H1 (cell line): ENCODE results near the gene KRTAP12-4. TPM values are rescaled to one million over a fixed set of nuclear protein-coding genes. Genes with fewer than 3 reads are reported as not detected.

Experiments
- CTCF ChIA-PET: fragments of 300-600 bp; sonication (Branson Sonifier 250); formaldehyde crosslinking; loops from one replicate; lab custom pipeline; 2021; ENCODE audit not compliant: partially characterized antibody; lab: Charles Lee
- POLR2A ChIA-PET: fragments of 300-600 bp; sonication (Branson Sonifier 250); formaldehyde crosslinking; loops from one replicate; lab custom pipeline; 2021; ENCODE audit warnings: inconsistent platforms; ENCODE audit not compliant: partially characterized antibody; lab: Charles Lee
- DNase-seq, 2 experiments: peaks; one replicate each; pipeline versions ENCODE4 v3.0.0 to v3.0.0-alpha.2; 2010 to 2022; ENCODE audit warnings: low spot score in 2 of 2, low read depth in 1 of 2, mixed read lengths in 1 of 2
- FAIRE-seq: peaks from 2 replicates; lab custom pipeline; 2011; peaks lifted over from hg19 to GRCh38; lab: Jason Lieb, UNC
- H2AFZ ChIP-seq: 2 replicates; pipeline ENCODE4 v1.8.1; 2012; ENCODE audit warnings: low read length, inconsistent platforms
- H2AK5ac ChIP-seq: 2 replicates; pipeline ENCODE4 v1.6.1; 2013; ENCODE audit warnings: low read depth, low read length
- H2BK120ac ChIP-seq: replicated peaks from 2 replicates; pipeline ENCODE3; 2013; ENCODE audit warnings: low read depth, low read length, inconsistent platforms
- H2BK12ac ChIP-seq: 2 replicates; pipeline ENCODE4 v1.6.1; 2013; ENCODE audit warnings: low read depth, low read length
- H2BK15ac ChIP-seq: 2 replicates; pipeline ENCODE4 v1.6.1; 2013; ENCODE audit warnings: low read length
- H2BK20ac ChIP-seq: 2 replicates; pipeline ENCODE4 v1.6.1; 2013; ENCODE audit warnings: low read length
- H2BK5ac ChIP-seq: 2 replicates; pipeline ENCODE4 v1.6.1; 2013; ENCODE audit warnings: low read depth, low read length
- H3K14ac ChIP-seq: 2 replicates; pipeline ENCODE4 v1.6.1; 2013; ENCODE audit warnings: inconsistent platforms; ENCODE audit not compliant: insufficient read length
- H3K18ac ChIP-seq: 2 replicates; pipeline ENCODE4 v1.6.1; 2013; ENCODE audit warnings: low read length; ENCODE audit errors: extremely low read depth
- H3K23ac ChIP-seq: 2 replicates; pipeline ENCODE4 v1.6.1; 2013; ENCODE audit warnings: inconsistent platforms; ENCODE audit not compliant: insufficient read length
- H3K23me2 ChIP-seq: 2 replicates; pipeline ENCODE4 v1.6.1; 2013; ENCODE audit warnings: low read depth, low read length
- H3K27ac ChIP-seq: 2 replicates; pipeline ENCODE4 v1.6.1; 2011; ENCODE audit warnings: low read depth, low read length, inconsistent platforms
- H3K27me3 ChIP-seq, 4 experiments: replicated peaks in 1 of 4; 1 replicate in 1 of 4; 2 replicates in 3 of 4; pipeline versions ENCODE4 v1.6.1 to v1.8.1; 2011 to 2013; ENCODE audit warnings: low read length in 3 of 4, mild to moderate bottlenecking in 3 of 4, inconsistent platforms in 2 of 4, mixed read lengths in 2 of 4, moderate library complexity in 1 of 4; ENCODE audit not compliant: control insufficient read depth in 3 of 4, insufficient read depth in 3 of 4; ENCODE audit errors: extremely low read depth in 1 of 4
- H3K36me3 ChIP-seq, 4 experiments: 2 replicates each; pipeline versions ENCODE4 v1.6.1 to v1.8.1; 2011 to 2013; ENCODE audit warnings: mild to moderate bottlenecking in 4 of 4, low read length in 3 of 4, moderate library complexity in 2 of 4, control low read depth in 1 of 4, inconsistent platforms in 1 of 4; ENCODE audit not compliant: insufficient read depth in 4 of 4, control insufficient read depth in 2 of 4
- H3K4ac ChIP-seq: replicated peaks from 2 replicates; pipeline ENCODE3; 2013; ENCODE audit warnings: low read length, low read depth, mixed read lengths, inconsistent platforms; ENCODE audit not compliant: insufficient read length
- H3K4me1 ChIP-seq, 4 experiments: replicated peaks in 1 of 4; 1 replicate in 1 of 4; 2 replicates in 3 of 4; pipeline versions ENCODE4 v1.6.1 to v1.8.1; 2011 to 2013; ENCODE audit warnings: low read length in 3 of 4, inconsistent platforms in 2 of 4, mixed read lengths in 1 of 4; ENCODE audit not compliant: insufficient read depth in 4 of 4, control insufficient read depth in 3 of 4
- H3K4me2 ChIP-seq, 2 experiments: 2 replicates each; pipeline versions ENCODE4 v1.6.1 to v1.8.1; 2011 to 2013; ENCODE audit warnings: low read depth in 2 of 2, low read length in 2 of 2, control low read depth in 1 of 2, inconsistent platforms in 1 of 2, mild to moderate bottlenecking in 1 of 2; ENCODE audit not compliant: insufficient read depth in 1 of 2
- H3K4me3 ChIP-seq, 4 experiments: fragments of 200-600, 300-600 bp in 1 of 4; sonication (generic), shearing (Covaris generic), sonication (Bioruptor Twin) in 1 of 4; 2 replicates each; pipeline versions ENCODE4 v1.5.1 to v1.8.1; 2011 to 2016; ENCODE audit warnings: low read length in 4 of 4, low read depth in 3 of 4, control low read depth in 2 of 4, inconsistent platforms in 2 of 4, mild to moderate bottlenecking in 2 of 4, mixed read lengths in 1 of 4, moderate library complexity in 1 of 4; ENCODE audit not compliant: insufficient read depth in 2 of 4; ENCODE audit errors: extremely low read depth in 1 of 4
- H3K56ac ChIP-seq: replicated peaks from 2 replicates; pipeline ENCODE3; 2013; ENCODE audit warnings: low read depth, mild to moderate bottlenecking, mixed read lengths, low read length, inconsistent platforms; ENCODE audit not compliant: insufficient read length
- H3K79me1 ChIP-seq: 2 replicates; pipeline ENCODE4 v1.6.1; 2013; ENCODE audit warnings: low read depth, low read length, control low read depth
- H3K79me2 ChIP-seq, 2 experiments: 2 replicates each; pipeline versions ENCODE4 v1.6.1 to v1.8.1; 2012 to 2013; ENCODE audit warnings: low read length in 2 of 2, mild to moderate bottlenecking in 2 of 2, inconsistent platforms in 1 of 2; ENCODE audit not compliant: insufficient read depth in 2 of 2, control insufficient read depth in 1 of 2
- H3K9ac ChIP-seq, 4 experiments: replicated peaks in 1 of 4; 1 replicate in 1 of 4; 2 replicates in 3 of 4; pipeline versions ENCODE4 v1.6.1 to v1.8.1; 2011 to 2013; ENCODE audit warnings: low read depth in 3 of 4, low read length in 3 of 4, control low read depth in 2 of 4, mild to moderate bottlenecking in 2 of 4, moderate library complexity in 2 of 4, inconsistent platforms in 1 of 4; ENCODE audit errors: extremely low read depth in 1 of 4
- H3K9me3 ChIP-seq, 2 experiments: 2 replicates each; pipeline versions ENCODE4 v1.6.1 to v1.8.1; 2012 to 2013; ENCODE audit warnings: mild to moderate bottlenecking in 2 of 2, moderate library complexity in 2 of 2, control low read depth in 1 of 2, inconsistent platforms in 1 of 2, low read depth in 1 of 2, low read length in 1 of 2, mixed read lengths in 1 of 2; ENCODE audit not compliant: insufficient read depth in 2 of 2
- H4K20me1 ChIP-seq, 2 experiments: replicated peaks in 1 of 2; 2 replicates each; pipeline versions ENCODE3 to v1.8.1; 2011 to 2013; ENCODE audit warnings: inconsistent platforms in 2 of 2, low read length in 2 of 2, mild to moderate bottlenecking in 1 of 2; ENCODE audit not compliant: insufficient read depth in 2 of 2, control insufficient read depth in 1 of 2
- H4K5ac ChIP-seq: 2 replicates; pipeline ENCODE4 v1.6.1; 2013; ENCODE audit warnings: low read length, low read depth, mixed read lengths, inconsistent platforms; ENCODE audit not compliant: insufficient read length
- H4K8ac ChIP-seq: 2 replicates; pipeline ENCODE4 v1.8.0; 2013; ENCODE audit warnings: mild to moderate bottlenecking, moderate library complexity, low read length, inconsistent platforms; ENCODE audit not compliant: insufficient read depth; ENCODE audit errors: extremely low read depth
- H4K91ac ChIP-seq: replicated peaks from 2 replicates; pipeline ENCODE3; 2013; ENCODE audit warnings: low read length, mixed read lengths, inconsistent platforms; ENCODE audit not compliant: insufficient read length
- CREB1 ChIP-seq: IDR thresholded peaks from 2 replicates; pipeline ENCODE4 v1.6.1; 2012; ENCODE audit warnings: inconsistent platforms
- EGR1 ChIP-seq: IDR thresholded peaks from 2 replicates; pipeline ENCODE4 v1.6.1; 2011; ENCODE audit warnings: low read depth, low read length, borderline replicate concordance
- EP300 ChIP-seq, 2 experiments: IDR thresholded peaks; 1 replicate in 1 of 2; 2 replicates in 1 of 2; pipeline ENCODE4 v1.6.1; 2011 to 2012; ENCODE audit warnings: low read depth in 2 of 2, low read length in 2 of 2, mild to moderate bottlenecking in 2 of 2, borderline replicate concordance in 1 of 2, inconsistent platforms in 1 of 2, moderate library complexity in 1 of 2
- EZH2 ChIP-seq: fragments of 200-600 bp; sonication (generic); IDR thresholded peaks from 2 replicates; pipeline ENCODE4 v1.7.1; 2012; ENCODE audit warnings: low read depth, mild to moderate bottlenecking, moderate library complexity, low read length, inconsistent platforms; ENCODE audit not compliant: severe bottlenecking
- GABPA ChIP-seq: IDR thresholded peaks from 2 replicates; pipeline ENCODE4 v1.6.1; 2011; ENCODE audit warnings: mild to moderate bottlenecking, low read length, moderate library complexity, borderline replicate concordance; ENCODE audit not compliant: insufficient read depth
- GTF2F1 ChIP-seq: IDR thresholded peaks from 2 replicates; pipeline ENCODE4 v1.6.1; 2012; ENCODE audit warnings: low read depth, low read length, improper control_type of control experiment, borderline replicate concordance
- NRF1 ChIP-seq: IDR thresholded peaks from 2 replicates; pipeline ENCODE4 v1.6.1; 2011; ENCODE audit warnings: mild to moderate bottlenecking, low read depth, low read length, improper control_type of control experiment
- PHF8 ChIP-seq: fragments of 200-600 bp; sonication (generic); conservative IDR thresholded peaks from 2 replicates; pipeline ENCODE4 v1.7.1; 2012; ENCODE audit warnings: low read depth, mild to moderate bottlenecking, inconsistent platforms, low read length, moderate library complexity
- POLR2A ChIP-seq, 2 experiments: IDR thresholded peaks; 1 replicate in 1 of 2; 2 replicates in 1 of 2; pipeline ENCODE4 v1.6.1; 2011; ENCODE audit warnings: low read depth in 2 of 2, low read length in 2 of 2, mild to moderate bottlenecking in 2 of 2; ENCODE audit errors: control extremely low read depth in 1 of 2
- SRF ChIP-seq: IDR thresholded peaks from 2 replicates; pipeline ENCODE4 v1.6.1; 2011; ENCODE audit warnings: mild to moderate bottlenecking, low read depth, low read length, moderate library complexity
- TCF12 ChIP-seq: IDR thresholded peaks from 2 replicates; pipeline ENCODE4 v1.6.1; 2011; ENCODE audit warnings: low read depth, mild to moderate bottlenecking, low read length
- WGBS, 2 experiments: shearing (Covaris generic) in 1 of 2; methylation state at CpG; one replicate each; pipeline versions ENCODE4 v1.1.6 to v1.1.7; 2013 to 2015; ENCODE audit warnings: low lambda C conversion rate in 2 of 2, mixed read lengths in 2 of 2, inconsistent platforms in 1 of 2, low coverage in 1 of 2, missing lambda C conversion rate in 1 of 2; ENCODE audit not compliant: insufficient replicate concordance in 2 of 2, insufficient coverage in 1 of 2, insufficient read length in 1 of 2; ENCODE audit errors: extremely low coverage in 1 of 2, missing lambda C conversion rate in 1 of 2; 5-methylcytosine and 5-hydroxymethylcytosine counted together
- polyA plus RNA-seq, 7 experiments: library from polyadenylated mRNA; depleted of rRNA in 3 of 7; stranded (reverse) in 5 of 7; unstranded in 2 of 7; fragments of >200 nt in 5 of 7; fragments of 200-250 nt in 2 of 7; gene quantifications; 1 replicate in 5 of 7; 2 replicates in 1 of 7; 4 replicates in 1 of 7; pipeline versions ENCODE4 v1.2.1 to v1.2.3, GENCODE V29; 2011 to 2013; ENCODE audit warnings: missing spikeins in 2 of 7, mixed read lengths in 2 of 7
- total RNA-seq: library from RNA; stranded (reverse); fragmentation: NEBNext Ultra II Directional; extraction: Animal tissue kit (Norgen Biotek cat#: 25700); gene quantifications from 2 replicates; pipeline ENCODE4 v1.2.1, GENCODE V29; 2021
- TF ChIP-seq, protein P1 (sequence below): IDR thresholded peaks from 2 replicates; pipeline ENCODE4 v1.6.1; 2012; ENCODE audit warnings: inconsistent platforms

The KRTAP12-4 gene
- total and polyA plus RNA-seq, 2 of the 8 experiments (the other 6 are each of a cell fraction or from before 2014, with no cell fraction given), result not detected

GRCh38 chr21:44615911-44616590 lies 38.4 kb downstream of the KRTAP12-4 start:
- Histone ChIP-seq H3K27me3 (no peaks in the 10 kb centered on the region), H3K9ac (no peak overlapping the region), H3K14ac (no peak overlapping the region), H3K56ac (no peak overlapping the region), H4K91ac (peak overlapping the region; percentile 69), H2BK5ac (peak overlapping the region; percentile 60; the same call in 1 of the 2 replicates), H3K36me3 (no peaks in the 10 kb centered on the region), H2BK12ac (peak overlapping the region; percentile 84; the same call in 1 of the 2 replicates), H2AK5ac (no peak overlapping the region), H4K20me1 (peaks cover 0 to 1% of the 10 kb centered on the region in 2 experiments), H3K23ac (no peak overlapping the region), H3K79me1 (no peaks in the 10 kb centered on the region; the same call in 1 of the 2 replicates), H3K27ac (no peak overlapping the region), H3K4me3 (no peak overlapping the region), H3K23me2 (no peaks in the 10 kb centered on the region), H4K8ac (peak overlapping the region; percentile 48), H2BK120ac (no peak overlapping the region), H2AFZ (no peak overlapping the region), H2BK20ac (peak overlapping the region; percentile 66; the same call in 1 of the 2 replicates), H3K79me2 (no peaks in the 10 kb centered on the region), H3K4ac (peak overlapping the region; percentile 76), H3K4me2 (no peak overlapping the region), H2BK15ac (peak overlapping the region; percentile 88; the same call in 1 of the 2 replicates), H3K18ac (peak overlapping the region; percentile 32; the same call in 1 of the 2 replicates), H3K4me1 (peaks cover 0 to 6% (median 2%) of the 10 kb centered on the region in 4 experiments; a peak in 4 of 7 replicates), H3K9me3 (peaks cover 12 to 13% of the 10 kb centered on the region in 2 experiments), H4K5ac (no peak overlapping the region)
- ChIA-PET POLR2A (interaction anchor here (0.7 to 1.7 kb wide), 3 partner anchors 88 to 96 kb away, joined by 3 read pairs; no protein-coding TSS in a partner anchor), CTCF (interaction anchor here (0.9 to 4.0 kb wide), 7 partner anchors 10 to 183 kb away, joined by 3 to 16 read pairs (median 4); partner anchors contain the start of genes KRTAP10-5 and KRTAP10-9)
- no peak for FAIRE-seq
- 91% methylated on average over 16 of the region's 17 CpGs; no CpG with 5 or more reads in 1 of the 2 experiments for WGBS, 2 experiments
- DNase-seq, result peak in 1 of 2 experiments; percentile 43
- TF ChIP-seq NRF1 (no peak), CREB1 (no peak), EZH2 (no peak), EP300 (IDR thresholded peaks at IDR 0.05; ENCODE audit: borderline replicate concordance in 1 of 2, low read depth in 2 of 2, low read length in 2 of 2) (no peak), SRF (no peak), GTF2F1 (no peak), TCF12 (no peak), EGR1 (no peak), PHF8 (no peak), GABPA (no peak), POLR2A (IDR thresholded peaks at IDR 0.05; ENCODE audit: control extremely low read depth in 1 of 2, low read depth in 2 of 2, low read length in 2 of 2) (no peak)
- TF ChIP-seq, protein P1, sequence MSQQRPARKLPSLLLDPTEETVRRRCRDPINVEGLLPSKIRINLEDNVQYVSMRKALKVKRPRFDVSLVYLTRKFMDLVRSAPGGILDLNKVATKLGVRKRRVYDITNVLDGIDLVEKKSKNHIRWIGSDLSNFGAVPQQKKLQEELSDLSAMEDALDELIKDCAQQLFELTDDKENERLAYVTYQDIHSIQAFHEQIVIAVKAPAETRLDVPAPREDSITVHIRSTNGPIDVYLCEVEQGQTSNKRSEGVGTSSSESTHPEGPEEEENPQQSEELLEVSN, result no peak
